HUDEP-2 (cell line): ENCODE measurements around the gene CNKSR1.

Source experiments
- DNase-seq, 76 experiments: peaks; one replicate each; lab custom pipeline; 2025; ENCODE audit not compliant: unreplicated experiment in 76 of 76; lab: John Stamatoyannopoulos, UW

CNKSR1 gene

DNA sequence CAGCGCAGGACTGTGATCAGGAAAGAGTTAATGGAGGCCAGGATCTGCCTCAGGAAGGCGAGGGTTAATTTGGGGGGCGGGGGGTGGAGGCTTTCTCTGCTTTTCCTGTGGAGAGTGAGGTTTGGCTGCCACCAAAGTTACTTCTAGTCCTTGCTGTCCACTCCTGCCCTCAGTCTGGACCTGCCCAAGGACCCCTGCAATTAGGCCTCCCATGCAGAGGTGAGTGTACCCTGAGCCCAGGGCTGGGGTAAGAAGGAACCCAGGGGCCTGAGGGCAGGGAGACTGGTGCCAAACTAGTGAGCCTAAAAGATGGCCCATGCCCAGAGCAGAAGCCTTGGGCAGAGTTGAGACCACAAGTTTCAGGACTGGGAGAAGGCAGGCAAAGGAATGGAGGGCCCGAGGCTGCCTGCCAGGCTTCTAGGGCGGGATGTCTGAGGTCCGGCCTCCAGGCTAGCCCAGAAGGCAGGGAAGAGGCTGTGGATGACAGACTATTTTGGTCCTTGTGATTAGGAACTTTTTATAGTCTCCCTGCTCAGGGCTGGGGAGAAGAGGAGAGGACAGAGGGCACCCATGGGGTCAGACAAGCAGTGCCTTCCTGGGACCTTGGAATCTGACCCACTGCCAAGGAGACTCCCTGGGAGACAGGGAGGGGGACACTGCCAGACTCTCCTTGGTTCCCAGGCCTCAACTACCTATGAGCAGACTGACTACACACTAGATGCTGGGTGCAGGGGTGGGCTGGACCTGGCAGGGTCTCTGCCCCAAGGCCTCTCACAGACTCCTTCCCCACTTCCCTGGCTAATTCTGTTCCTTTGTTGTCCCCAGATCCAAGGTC lies 18.2 kb upstream of the CNKSR1 start, which contains the start of gene FAM110D:
Gene FAM110D (plus strand): TSS at position 172 of the 835 bp plus-strand sequence. CDS start 2,213 bp downstream, outside the sequence.
- no peak for DNase-seq

DNA sequence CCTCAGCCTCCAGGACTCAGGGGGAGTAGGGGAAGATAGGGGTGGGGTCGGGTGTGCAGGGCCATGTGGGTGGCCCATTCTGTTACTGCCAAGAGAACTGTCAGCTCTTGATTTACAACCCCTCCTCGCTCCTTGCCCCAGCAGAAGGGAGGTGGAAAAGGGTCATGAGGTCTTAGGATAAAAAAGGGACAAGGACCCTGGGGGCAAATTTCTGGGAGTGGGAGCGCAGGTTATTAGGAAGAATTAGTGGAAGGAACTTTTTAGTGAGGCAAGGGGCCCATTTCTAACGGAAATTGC lies 17.6 kb upstream of the CNKSR1 start:
- DNase-seq, result no peak

DNA sequence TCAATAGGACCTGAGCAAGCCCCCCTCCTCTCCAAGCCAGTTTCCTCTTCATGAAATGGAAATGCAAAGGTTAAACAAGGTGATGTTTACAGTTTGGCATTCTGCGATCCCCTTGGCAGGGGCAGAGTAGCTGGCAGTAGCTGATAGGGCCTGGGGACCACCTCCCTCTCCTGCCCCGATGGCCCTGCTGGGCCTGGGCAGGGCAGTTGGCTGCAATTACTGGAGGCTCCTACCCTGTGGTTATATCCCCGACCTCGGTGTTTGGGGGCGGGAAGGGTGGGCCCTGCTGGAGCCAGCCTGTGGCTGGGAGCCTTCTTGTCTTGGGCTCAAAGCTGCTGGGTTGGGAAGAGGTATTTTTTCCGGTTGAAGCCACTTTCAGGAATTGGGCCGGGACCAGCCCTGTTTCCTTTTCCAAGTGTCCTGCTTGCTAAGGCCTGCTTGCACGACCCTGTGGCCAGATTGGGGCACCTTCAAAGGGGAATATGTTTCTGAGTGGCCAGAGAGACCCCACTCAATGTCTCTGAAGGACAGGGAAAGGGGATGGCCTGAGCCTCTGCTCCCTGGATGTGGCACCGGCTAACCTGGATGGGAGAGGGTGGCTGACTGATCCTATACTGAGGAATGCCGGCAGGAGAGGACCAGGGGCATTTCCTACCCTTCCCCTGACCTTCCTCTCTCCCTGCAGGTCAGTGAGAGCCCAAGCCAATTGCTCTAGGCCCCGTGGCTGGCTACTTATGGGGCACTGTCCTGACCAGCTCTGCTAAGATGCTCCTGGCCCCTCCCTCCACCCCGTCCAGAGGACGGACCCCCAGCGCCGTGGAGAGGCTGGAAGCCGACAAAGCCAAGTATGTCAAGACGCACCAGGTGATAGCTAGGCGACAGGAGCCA lies 16.5 kb upstream of the CNKSR1 start:
- DNase-seq, result peak in 19 of 76 experiments; percentile 10 to 48 (median 22)

DNA sequence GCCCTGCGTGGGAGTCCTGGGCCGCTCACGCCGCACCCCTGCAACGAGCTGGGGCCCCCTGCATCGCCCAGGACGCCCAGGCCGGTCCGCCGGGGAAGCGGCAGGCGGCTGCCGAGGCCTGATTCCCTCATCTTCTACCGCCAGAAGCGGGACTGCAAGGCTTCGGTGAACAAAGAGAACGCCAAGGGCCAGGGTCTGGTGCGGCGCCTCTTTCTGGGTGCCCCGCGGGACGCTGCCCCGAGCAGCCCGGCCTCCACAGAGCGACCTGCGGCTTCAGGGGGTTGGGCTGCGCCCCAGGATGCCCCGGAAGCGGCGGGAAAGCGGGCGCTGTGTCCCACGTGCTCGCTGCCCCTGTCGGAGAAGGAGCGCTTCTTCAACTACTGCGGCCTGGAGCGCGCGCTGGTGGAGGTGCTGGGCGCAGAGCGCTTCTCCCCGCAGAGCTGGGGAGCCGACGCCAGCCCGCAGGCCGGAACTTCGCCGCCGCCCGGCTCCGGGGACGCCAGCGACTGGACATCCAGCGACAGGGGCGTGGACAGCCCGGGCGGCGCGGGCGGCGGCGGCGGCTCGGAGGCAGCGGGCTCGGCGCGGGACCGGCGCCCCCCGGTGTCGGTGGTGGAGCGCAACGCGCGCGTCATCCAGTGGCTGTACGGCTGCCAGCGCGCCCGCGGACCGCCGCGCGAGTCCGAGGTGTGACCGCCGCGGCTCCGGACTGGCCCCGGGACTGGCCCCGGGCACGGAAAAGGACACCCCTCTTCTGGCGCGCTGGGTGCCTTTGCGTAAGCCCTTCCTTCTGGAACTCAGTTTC lies 15.7 kb upstream of the CNKSR1 start:
- DNase-seq, result peak in 52 of 76 experiments; percentile 15 to 80 (median 51)

DNA sequence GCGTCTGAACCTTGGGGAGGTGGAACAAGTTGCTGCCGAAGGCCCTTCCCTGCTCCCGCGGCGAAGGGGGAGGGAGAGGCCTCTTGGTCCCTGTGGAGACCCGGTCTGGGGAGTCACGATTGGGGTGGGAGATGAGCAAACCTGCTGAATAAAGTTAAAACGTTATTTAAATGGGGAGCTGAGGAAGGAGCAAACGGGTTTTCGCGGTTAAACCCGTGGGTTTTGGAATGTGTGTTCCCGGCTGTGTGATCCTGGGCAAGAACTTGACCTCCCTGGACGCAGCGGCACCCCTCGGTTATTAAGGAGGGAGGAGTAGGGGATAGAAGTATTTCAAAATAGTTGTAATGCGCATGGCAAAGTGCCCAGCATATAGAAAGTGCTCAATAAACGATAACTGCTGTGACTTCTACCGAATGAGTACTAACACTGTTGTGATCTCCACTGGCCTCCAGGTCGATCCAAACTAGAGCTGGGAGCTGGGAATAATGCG lies 15.0 kb upstream of the CNKSR1 start:
- DNase-seq, result peak in 3 of 76 experiments; percentile 8 to 50 (median 47)

DNA sequence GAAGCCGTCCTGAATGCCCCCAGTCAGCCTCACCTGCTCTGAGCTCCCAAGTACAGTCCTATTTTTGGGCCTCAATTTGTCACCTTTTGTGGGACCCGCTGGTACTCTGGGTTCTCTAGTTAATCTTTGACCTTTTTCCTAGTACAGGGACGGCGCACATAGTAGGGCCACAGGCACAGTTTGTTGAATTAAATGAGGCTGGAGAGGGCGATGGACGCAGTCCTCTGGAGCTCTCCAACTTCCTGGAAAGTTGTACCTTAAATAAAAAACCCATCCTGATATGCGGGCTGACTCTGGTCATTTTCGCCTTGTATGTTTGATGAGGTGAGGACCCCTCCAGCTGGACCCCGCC lies 13.6 kb upstream of the CNKSR1 start:
- DNase-seq, result no peak

DNA sequence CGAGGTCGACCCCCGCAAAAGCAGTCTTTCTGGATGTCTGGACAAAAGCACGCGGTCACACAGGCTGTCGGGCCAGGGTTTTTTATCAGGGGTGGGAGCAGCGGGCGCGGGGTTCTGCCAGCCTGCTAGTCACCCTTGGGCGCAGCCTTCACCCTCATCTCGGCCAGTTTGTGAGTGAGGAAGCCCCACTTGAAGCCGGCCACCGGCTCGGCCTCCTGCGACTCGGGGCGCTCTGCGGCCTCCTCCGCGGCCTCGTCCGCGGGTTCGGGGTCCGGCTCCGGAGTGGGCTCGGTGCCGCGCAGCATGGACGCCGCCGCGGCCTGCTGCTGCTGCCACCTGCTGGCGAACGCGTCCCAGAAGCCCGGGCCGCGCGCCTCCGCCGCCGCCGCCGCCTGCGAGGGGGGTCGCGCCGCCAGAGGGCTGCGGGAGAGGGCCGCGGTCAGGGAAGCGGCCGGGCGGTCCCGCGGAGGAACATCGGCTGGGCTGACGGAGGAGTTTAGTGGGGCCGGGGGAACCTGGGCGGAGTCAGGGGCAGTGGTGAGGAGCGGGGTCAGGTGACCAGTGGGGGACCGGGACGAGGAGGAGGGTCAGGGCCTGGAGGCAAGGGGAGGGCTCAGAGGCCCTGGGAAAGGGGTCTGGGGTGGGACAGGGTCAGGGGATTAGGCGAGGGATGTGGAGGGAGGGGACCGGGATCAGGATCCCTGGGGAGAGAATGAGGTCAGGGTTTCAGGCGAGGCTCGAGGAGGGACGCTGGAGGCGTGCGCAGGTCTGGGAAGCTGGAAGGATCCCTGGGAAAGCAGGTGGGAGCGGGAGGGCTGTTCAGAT lies 13.0 kb upstream of the CNKSR1 start:
- peak in 26 of 76 experiments; percentile 3 to 60 (median 20) for DNase-seq

DNA sequence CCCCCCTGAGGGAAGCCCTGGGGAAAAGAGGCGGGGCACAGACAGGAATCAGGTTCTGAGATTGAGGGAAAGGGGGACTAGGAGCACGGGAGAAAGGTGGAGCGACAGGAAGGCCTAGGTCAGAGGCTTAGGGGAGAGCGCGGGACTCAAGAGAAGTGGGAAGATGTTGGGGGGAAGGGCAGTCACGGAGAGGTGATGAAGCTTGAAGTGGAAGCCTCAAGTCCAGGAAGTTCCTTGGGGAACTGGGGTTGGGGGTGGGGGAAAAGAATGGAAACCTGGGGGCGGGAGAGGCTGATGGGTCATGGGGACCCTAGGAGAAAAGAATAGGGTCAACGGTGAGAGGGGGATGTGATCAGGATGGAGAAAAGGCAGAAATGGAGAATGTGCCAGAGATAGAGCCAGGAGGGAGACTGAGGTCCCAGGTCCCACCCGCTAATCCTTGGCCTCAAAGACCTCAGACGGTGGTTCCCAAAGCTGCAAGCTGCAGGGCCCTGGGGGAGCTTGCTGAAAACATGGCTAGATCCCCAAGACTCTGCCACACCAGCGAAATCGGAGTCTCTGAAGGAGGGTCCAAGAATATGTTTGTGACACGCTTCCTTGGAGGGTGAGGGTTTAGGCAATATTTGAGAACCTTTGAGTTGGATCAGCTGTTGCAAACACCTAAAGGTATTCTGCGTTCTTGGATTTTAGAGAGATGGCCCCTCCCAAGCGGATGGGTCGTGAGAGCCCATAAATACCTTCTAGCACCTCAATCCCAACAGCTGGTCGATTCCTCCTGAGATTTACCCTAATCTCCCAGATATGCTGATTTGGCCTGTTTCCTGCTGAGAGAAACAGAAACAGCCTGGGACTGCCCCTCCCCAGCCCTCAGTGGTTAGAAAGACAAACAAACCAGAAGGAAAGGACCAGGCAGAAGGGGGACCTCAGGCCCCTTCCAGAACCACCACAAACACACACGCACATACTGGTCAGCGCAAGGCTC lies 12.1 kb upstream of the CNKSR1 start:
- no peak for DNase-seq

DNA sequence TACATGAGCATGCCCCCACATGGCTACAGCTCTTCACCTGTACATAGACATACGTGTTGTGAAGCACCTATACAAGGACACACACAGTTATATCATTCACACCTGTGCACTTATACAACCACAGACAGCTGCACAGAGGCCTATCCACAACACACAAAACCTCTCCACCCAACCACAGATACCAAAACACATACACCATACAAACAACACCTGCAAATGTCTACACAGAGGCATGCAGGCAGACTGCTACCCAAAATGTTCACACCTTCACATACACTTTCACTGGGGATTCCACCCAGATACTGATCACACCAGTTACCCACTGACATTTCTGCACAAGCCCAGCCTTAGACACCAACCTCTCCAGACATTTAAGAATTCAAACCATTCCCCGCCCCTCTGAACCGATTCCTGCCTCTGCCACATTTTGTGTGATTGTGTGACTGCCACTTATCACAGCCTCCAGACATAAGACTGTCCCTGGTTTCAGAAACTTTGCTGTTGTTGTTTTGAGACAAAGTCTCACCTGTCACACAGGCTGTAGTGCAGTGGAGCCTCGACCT lies 10.5 kb upstream of the CNKSR1 start:
- no peak for DNase-seq

DNA sequence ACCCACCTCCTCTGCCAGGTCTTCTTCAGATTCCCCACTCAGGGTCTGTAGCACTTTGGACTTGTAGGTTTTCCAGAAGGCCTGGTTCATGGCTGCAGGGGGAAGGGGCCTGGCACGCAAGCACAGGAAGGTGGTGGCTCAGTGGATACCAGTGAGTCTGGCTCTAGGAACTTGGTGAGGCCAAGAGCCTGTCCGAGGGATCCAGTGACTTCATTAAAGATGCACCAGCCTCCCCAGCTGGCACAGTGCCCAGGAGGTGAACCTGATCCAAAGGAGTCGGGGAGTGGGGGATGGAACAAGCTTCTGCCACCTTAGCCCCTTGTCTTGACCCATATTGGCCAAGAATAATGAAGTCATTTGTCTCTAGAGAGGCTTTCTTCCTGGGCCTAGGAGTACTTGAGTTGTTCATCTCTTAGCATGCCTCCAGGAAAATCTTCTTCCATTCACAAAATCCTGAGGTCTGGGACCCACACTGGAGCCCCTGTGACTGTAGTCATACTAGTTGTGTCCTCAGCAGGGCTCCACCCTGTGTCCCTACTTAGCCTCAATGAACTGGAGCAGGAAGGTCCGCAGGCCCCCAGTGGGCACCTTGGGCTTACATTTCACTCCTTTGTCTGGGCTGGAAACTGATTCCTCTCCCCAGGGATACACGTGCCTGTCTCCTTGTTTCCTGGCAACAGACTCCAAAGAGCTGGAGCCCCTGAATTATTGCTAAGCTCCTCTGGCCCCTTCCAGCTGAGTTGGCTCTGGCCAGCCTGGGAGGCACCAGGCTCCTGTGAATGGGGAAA lies 8.7 kb upstream of the CNKSR1 start, which contains the start of gene C1orf232:
Gene C1orf232 (minus strand): TSS at position 554 of the 788 bp plus-strand sequence. CDS start 464 bp downstream, at position 90.
- DNase-seq, result no peak

DNA sequence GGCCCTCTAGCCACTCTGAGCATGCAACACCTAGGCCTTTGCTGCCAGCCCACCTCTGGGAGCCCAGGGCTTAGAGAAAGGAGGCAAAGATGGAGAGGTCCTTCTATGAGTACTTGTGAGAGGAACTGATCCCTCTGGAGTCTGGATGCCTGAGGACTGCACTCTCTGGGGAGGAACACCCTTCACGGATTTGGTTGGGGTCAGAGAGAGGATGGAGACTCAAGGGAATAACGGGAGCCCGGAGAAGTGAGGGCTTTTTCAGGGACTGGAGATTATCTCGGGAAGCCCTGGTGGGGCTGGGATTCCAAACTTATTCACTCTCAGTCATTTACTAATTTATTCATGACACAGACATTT lies 8.1 kb upstream of the CNKSR1 start:
- DNase-seq, result no peak

DNA sequence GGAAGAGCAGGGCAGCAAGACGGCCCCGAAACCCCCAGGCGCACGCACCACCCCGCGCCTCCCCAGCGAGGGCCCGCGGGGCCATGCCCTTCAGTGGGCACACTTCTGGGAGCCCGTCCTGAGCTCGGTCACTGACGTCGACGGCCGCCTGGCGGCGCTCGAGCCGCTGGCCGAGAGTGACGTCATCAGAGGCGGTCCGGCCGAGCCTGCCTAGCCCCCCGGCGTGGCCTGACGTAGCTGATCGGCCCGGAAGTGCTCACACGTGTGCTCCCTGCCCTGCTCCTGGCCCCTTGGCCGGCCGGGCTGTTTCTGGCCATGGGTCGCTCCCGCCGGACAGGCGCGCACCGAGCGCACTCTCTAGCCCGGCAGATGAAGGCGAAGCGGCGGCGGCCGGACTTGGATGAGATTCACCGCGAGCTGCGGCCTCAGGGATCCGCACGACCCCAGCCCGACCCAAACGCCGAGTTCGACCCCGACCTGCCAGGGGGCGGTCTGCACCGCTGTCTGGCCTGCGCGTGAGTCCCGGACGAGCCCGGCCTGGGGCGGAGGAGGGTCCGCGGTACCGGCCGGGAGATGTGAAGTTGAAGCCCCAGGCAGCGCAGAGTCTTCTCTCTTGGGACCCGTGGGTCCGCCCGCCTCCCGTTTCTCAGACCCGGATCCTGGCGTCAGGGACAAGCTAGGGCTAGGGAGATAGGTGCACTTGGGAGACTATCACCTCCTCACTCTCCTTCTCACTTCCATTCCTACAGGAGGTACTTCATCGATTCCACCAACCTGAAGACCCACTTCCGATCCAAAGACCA lies 7.4 kb upstream of the CNKSR1 start, which contains the start of gene ZNF593:
Gene ZNF593 (plus strand): TSS at position 240 of the 803 bp plus-strand sequence. CDS start 76 bp downstream, at position 316.
- DNase-seq, result peak in 74 of 76 experiments; percentile 7 to 93 (median 84)

DNA sequence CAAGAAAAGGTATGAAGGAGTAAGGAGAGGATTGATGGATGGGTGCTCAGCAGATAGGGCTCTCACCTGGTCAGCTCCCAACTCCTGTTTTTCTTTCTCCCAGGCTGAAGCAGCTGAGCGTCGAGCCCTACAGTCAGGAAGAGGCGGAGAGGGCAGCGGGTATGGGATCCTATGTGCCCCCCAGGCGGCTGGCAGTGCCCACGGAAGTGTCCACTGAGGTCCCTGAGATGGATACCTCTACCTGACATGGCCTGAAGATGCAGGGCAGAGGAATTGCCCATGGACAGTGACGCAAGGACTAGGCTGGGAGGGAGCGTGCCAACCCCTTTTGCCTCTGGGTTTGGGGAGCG lies 6.8 kb upstream of the CNKSR1 start:
- DNase-seq, result no peak

DNA sequence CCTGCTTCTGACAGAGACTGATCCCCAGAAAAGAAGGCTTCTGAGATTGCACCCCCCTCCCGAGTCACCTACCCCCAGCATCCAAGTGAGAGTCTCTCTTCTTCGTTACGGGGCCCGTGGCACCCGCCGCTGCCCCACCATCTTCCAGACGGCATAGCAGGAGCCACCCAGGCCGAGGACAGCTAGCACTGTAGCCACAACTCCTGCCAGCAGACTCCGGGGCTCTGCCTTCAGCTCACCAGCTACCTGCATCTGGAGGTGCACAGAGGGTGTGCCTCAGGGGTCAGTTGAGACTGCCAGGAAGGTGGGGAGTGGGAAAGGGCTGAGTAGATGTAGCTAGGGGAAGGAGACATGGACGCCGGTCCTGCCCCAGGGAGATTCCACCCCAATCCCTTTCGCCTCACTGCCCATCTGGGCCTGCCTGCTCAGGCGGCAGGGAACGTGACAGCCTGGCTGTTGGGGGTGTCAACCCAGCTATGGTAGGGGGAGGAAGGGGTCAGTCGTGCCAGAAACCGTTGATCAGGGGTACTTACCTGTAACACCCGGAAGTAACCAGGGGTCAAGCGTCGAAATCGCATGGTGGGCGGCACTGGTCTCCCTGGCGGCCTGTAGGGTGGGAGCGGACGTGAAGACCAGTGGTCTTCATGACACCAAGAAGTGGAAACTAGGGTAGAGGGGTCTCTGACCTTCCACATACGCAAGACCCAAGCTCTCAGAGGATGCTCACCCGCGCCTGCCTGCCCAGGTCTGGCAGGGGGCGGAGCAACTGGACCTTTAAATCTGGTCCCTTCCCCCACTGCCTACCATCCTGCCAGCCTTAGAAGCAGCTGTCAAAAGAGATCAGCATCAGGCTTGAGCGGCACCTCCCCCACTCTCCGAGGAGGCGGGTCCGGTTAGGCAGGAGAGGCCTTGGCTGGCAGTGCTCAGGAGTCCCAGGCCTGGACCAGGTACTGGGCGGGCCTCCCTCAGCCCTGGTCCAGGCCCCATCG lies 5.9 kb upstream of the CNKSR1 start, which contains the start of gene ZNF593OS:
Gene ZNF593OS (minus strand): TSS at position 749 of the 989 bp plus-strand sequence. CDS start 171 bp downstream, at position 578.
- DNase-seq, result peak in 3 of 76 experiments; percentile 7 to 23 (median 13)

DNA sequence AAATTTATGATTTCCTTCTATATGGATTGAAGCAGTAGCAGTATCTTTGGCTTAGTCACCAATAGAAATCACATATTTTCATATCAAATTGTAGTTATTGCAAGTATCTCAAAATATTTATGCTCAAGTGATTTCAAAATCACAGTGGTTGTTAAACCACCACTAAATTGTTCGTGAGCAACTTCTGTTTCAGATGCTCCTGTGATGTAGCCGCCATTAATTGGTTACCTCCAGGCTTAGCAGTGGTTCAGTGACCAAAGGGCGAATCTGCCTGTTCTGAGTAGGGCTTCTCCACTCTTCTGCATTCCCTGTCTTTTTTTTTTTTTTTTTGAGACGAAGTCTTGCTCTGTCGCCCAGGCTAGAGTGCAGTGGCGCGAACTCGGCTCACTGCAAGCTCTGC lies 1.9 kb upstream of the CNKSR1 start:
- no peak for DNase-seq
